HG03457 (cell line): ENCODE results near the gene INHBC.
"Not testable (repeated sequence)": the region's sequence is repeated elsewhere in the genome, so short reads cannot be mapped to it uniquely, and the experiment has no call there.

Experiments
- ATAC-seq: cut with Tn5 transposase; IDR thresholded peaks from one replicate; pipeline ENCODE4 v1.9.1; 2021; ENCODE audit warnings: moderate number of reproducible peaks; ENCODE audit not compliant: unreplicated experiment

Gene INHBC

GRCh38 chr12:57434517-57435223 is at the start of gene INHBC:
Gene INHBC (plus strand): TSS chr12:57434784. CDS start chr12:57434887, 103 bp downstream.
- ATAC-seq, result no peak

- ATAC-seq, result no peak
These were observed 49.0 kb upstream of the INHBC start for GRCh38 chr12:57385586-57385985.

- ATAC-seq, result no peak
These were observed 48.3 kb upstream of the INHBC start for GRCh38 chr12:57386187-57386720.

- ATAC-seq, result no peak
These were observed 46.2 kb upstream of the INHBC start for GRCh38 chr12:57388425-57388824.

- no peak for ATAC-seq
These were observed 45.6 kb upstream of the INHBC start for GRCh38 chr12:57389033-57389432.

GRCh38 chr12:57390174-57390573 is 44.4 kb upstream of the INHBC start:
- no peak for ATAC-seq

- no peak for ATAC-seq
These were observed 39.5 kb upstream of the INHBC start for GRCh38 chr12:57395121-57395520.

GRCh38 chr12:57397441-57397840 is 37.1 kb upstream of the INHBC start:
- ATAC-seq, result no peak

GRCh38 chr12:57399718-57400463 is 34.7 kb upstream of the INHBC start:
- not testable (repeated sequence) for ATAC-seq

- no peak for ATAC-seq
These were observed 33.4 kb upstream of the INHBC start for GRCh38 chr12:57401165-57401564.

- ATAC-seq, result not testable (repeated sequence)
These were observed 32.4 kb upstream of the INHBC start for GRCh38 chr12:57402156-57402555.

- no peak for ATAC-seq
These were observed 29.5 kb upstream of the INHBC start for GRCh38 chr12:57404966-57405640.

GRCh38 chr12:57410534-57410933 is 24.1 kb upstream of the INHBC start:
- no peak for ATAC-seq

- not testable (repeated sequence) for ATAC-seq
These were observed 20.4 kb upstream of the INHBC start for GRCh38 chr12:57414160-57414559.

GRCh38 chr12:57415088-57415487 is 19.5 kb upstream of the INHBC start:
- ATAC-seq, result no peak

- ATAC-seq, result no peak
These were observed 18.3 kb upstream of the INHBC start for GRCh38 chr12:57416039-57416996.

GRCh38 chr12:57418255-57418654 is 16.3 kb upstream of the INHBC start:
- ATAC-seq, result no peak

- ATAC-seq, result no peak
These were observed 15.1 kb upstream of the INHBC start for GRCh38 chr12:57419495-57419894.

GRCh38 chr12:57420482-57420881 is 14.1 kb upstream of the INHBC start:
- ATAC-seq, result no peak

GRCh38 chr12:57426948-57427347 is 7.6 kb upstream of the INHBC start:
- ATAC-seq, result not testable (repeated sequence)
